CD4-positive, alpha-beta T cell treated with Interleukin-6 at 100 ng/mL for 8 hours (primary cell): ENCODE measurements around the gene C12orf50.
"Not testable (repeated sequence)": the region's sequence is repeated elsewhere in the genome, so short reads cannot be mapped to it uniquely, and the experiment has no call there.

ENCODE experiments used
- DNase-seq: peaks from one replicate; pipeline ENCODE4 v3.0.0-alpha.2; 2020; ENCODE audit warnings: mixed read lengths, low spot score

Gene C12orf50

DNA sequence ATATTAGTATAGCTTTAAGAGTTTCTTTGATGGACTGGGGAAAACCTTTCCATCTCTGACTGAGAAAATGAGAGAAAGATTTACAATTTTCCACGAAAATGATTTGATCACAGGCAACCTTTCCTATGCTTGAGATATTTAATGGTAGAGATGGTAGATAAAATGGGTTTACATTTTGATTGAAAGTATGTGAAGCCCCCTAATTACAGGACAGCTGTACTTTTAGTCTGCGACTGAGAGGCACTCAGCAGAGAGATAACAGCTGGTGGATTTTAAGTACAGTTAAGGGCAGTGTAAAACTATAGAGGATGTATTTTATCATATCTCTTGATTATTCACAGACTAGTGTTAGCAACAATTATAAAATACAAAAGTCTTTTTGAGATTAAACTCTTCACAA is 40.7 kb downstream of the C12orf50 start:
- DNase-seq = no peak

DNA sequence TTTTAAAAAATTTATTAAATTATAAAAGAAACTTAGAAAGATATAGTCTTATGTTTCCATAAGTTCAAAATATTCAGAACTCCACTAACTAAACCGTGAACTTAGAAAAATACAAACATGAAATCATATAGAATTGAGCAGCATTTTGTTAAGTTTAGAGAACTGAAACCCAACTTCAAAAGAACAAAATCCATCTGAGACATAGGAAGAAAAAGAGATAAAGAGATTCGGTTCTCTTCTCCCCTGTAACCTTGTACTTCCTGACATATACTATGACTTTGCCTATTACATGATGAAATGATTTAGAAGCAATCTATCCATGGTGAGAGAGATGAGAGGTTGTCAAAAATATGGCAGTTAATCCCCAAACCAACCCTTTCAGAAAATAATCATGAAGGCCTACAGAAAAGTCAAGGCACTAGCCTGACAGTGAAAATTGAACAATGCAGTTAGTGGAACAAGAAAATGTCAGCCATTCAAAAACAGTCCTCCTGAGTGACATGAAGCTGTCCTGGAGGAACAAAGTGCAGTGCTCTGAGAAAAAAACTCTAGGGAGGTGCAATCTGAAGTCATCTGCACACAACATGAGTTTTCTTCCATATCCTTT is 44.0 kb downstream of the C12orf50 start:
- DNase-seq = no peak

DNA sequence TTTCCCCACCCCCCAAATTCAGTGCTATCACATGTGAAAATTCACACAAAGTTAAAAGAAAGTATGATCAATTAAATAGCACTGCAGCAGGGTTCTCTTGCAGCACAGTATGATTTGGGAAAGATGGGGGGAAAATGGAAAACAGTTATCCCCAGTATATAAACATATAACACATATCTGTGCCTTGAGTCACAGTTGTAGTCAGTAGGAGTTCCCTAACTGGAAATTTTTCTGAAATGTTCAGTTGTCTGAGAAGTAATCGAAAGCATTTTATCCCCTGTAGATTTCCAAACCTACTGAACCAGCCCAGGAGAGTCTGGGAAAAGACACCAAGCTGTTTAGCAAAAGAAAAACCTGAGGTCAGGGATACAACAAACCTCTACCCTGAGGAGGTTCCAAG is 47.0 kb downstream of the C12orf50 start:
- no peak for DNase-seq

DNA sequence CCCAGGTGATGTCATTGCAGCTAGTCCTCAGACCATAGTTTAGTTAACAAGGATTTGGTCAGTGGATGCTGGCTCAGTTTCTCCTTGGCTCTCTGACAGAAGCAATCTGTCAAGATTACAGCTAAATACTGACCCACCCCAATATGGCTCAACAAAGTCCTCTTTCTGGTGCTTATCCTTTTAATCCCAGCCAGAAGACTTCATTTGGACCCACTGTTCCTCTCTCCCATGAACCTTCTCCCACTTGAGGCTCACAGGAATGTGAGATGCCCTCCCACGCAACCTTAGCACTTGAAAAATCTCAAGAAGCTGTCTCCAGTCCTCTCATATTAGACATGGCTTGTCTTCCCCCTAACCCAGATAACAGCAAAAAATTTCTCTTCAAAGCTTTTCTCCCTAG is 47.7 kb downstream of the C12orf50 start:
- no peak for DNase-seq

DNA sequence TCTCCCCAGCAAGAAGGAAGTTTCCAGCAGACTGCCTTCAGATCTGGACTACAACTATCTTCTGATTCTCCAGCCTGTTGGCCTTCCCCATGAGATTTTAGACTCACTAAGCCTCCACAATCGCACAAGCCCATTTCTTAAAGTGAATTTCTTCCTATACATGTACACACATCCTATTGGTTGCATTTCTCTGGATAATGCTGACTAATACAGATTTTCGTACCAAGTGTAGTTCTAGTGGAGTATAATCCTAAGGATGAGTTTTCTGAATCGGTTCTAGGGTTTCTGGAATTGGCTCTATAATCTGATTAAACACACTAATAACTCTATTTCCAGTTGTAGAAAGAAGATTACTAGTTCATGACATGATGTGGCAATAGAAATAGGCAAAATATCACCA is 53.3 kb downstream of the C12orf50 start:
- no peak for DNase-seq

DNA sequence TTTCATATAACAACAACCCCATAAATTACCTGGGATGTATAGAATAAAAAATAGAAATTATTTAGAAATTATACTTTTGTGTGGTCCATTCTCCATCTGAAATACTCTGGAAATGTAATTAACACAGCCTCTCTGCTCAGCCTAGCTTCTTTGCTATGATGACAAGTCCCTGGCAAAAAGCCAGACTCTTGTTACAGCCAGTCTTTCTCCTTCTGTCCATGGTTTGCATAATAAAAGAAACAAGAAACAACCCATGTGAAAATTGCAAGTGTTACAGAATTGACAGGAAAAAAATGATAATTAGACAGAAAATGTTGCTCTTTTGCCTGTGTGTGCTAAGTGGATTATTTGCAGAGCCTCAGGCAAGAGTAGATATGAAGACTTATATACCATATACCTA is 61.3 kb downstream of the C12orf50 start:
- no peak for DNase-seq

DNA sequence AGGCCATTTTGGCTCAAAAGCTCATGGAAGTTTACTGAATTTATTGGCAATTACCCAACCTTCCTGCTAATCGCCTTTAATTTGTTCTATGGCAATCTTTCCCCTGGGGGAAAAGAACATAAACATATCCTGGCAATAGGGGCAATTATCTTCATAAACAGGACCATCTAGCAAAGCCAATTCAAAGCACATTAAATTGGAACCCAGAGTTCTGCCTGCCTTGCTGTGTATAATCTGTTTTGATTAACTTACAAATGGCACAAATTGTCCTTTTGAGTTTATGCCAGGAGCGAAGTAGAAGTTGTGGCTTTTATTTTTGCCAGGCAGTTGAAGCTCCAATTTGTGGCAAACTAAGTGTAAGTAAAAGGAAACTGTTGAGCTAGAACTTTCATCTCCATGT is 68.6 kb downstream of the C12orf50 start:
- no peak for DNase-seq

DNA sequence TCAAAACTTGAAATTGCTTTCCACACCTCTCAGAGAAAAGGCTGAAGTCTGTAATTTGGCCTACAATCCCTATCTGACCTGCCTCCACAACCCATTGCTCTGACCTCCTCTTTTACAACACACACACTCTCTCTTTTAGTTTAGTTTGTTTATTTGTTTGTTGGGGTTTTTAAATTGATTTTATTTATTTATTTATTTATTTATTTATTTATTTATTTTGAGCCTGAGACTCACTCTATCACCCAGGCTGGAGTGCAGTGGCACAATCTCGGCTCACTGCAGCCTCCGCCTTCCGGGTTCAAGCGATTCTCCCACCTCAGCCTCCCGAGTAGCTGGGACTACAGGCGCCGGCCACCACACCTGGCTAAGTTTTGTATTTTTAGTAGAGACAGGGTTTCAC is 75.2 kb downstream of the C12orf50 start:
- DNase-seq = not testable (repeated sequence)

DNA sequence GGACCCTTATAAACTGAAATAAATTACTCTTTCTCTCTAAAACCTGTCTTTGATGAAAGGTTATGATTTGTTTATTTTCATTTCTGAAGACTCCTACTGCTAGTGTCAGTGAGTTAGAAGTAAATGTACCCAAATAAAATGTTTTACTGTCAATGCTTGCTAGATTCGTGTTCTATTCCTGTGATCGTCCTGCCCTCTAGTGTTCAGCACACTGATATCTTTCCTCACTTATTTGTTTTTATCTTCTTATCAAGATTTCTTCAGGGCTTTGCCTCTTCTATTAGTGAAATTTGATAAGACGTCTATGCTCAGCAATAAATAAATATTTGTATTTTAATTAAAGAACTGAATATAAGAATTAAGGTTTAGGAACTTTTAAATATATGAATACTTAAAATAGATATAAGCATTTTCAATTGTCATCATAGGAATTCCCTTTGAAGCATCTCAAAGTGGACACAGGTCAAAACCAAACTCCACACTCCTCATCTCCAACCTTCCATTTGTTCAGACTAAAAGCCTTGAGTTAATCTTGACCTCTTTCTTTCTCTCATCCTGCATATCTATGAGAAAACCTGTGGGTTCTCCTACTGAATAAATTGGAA is 75.8 kb downstream of the C12orf50 start:
- no peak for DNase-seq

DNA sequence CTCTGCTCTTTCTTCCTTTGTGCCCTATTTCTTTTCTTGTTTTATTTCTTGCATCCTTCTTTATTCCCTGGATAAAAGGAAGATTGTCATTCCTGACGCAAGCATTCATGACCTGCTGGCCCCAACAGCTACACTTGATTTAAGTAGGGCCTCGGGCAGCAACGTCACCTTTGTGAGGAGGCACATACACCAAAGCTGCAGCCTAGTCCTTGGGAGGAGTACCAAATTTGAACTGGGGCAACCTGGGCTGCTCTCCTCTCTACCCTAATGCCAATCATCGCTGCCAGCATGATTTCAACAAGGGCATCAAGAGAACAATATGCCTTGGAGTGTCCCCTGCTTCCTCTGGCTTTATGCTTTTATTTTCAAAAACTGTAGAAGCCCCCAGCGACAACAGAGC is 76.4 kb downstream of the C12orf50 start:
- DNase-seq = no peak

DNA sequence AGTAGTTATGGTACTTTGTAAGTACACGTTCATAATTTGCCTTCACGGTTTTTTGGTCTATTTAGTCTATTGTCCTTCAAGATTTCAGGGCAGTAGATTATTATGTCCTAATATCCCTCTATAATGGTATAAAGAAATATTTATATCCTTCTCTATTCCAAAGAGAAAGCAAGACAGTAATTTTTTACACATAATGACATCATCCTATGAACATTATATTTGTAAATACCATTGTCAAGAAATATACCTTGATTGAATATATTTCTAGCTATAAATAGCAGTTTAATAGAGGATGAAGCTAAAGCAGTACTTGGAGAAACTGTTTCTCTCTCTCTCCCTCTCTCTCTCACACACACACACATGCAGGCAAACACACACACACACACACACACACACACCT is 77.0 kb downstream of the C12orf50 start:
- no peak for DNase-seq

DNA sequence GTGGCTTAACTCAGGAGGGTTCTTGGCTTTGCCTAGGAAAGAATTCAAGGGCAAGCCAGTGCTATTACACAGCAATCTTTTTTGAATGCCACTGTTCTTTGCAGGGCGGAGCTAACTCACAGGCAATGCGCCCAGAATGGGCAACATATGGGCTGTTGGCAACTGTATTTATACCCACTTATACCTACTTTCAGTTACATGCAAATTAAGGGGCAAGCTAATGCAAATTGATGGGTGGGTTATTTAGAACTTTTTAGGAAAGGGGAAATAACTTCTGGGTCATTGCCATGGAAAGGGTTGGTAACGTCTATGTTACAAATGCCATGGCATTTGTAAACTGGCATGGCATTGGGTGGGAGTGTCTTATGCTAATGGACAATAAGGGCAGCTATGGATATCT is 85.4 kb downstream of the C12orf50 start:
- DNase-seq = no peak

DNA sequence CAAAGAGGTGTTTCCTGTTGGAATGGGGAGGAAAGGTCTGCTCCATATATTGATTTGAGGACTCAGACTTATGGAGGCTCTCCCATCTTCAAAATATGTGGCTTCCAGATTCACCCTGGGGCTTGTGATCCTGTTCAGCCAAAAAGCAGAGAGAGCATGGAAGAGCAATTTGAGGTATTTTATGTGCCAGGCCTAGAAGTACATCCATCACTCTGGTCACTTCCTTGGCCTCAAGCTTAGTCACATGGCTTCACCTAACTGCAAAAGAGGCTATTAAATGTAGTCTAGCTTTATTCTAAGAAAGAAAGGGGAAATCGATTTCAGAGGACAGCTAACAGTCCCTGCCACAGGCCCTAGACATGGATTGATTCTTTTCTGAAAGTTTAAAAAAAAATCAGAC is 86.2 kb downstream of the C12orf50 start:
- DNase-seq = no peak

DNA sequence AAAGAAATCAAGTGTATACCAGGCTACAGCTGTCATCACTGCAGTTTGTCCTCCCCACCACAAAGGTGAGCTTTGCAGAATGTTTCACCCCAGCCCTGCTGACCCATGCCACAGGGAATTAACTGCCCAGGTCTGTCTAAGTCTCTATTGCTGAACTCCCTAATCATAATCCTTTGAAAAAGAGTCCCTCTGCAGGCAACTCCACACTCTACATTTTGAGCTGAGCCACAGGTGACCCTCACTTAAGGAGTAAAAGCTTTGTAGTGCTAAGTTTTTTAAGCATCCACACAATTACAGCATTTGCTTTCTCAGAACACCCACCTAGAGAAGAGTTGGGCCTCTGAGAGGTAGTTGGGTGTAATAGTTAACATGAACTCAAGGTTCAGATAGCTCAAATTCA is 90.0 kb downstream of the C12orf50 start:
- DNase-seq = no peak

DNA sequence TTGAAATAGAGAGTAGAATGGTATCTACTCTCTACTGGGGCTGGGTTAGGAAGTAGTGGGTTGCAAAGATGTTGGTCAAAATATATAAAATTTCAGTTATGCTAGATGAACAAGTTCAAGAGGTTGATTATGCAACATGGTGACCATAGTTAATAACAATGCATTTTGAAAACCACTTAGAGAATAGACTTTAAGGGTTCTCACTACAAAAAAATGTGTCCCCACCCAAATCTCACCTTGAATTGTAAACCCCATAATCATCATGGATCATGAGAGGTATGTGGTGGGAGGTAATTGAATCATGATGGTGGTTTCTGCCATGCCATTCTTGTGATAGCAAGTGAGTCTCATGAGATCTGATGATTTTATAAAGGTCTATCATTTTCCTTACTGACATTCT is 94.0 kb downstream of the C12orf50 start:
- no peak for DNase-seq

DNA sequence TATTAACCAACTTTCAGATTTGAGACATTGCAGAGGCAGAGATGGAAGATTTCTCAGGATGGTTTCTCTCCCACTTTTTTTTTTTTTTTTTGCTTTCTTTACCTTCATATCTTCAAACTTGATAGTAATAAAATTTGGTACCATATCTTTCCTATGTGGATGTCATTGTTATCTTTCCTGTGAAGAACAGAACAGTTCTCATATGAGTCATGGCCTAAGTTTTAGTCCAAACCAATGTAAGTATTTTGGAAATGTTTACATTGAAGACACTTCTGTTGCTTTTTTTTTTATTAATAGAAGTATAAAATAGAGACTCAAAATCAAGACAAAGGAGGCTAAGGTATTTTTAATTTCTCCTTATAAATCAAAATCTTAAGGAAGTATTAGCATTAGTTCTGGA is 95.2 kb downstream of the C12orf50 start:
- DNase-seq = no peak

DNA sequence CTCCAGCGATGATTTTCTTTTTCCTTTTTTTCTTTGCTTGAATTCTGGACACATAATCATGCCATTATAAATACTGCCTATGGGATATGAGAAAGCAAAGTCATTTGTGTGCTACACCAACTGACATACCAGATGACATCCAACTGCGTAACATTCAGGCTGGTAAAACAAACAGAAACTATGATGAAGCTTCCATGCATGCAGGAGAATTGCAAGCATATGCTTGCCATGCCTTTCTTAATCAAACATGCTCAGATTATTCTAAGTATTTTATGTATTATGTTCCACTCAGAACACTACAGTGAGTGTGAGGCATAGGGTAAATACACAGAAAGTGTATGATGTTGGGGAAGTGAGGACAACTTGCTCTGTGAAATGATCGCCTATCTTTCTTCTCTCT is 97.4 kb downstream of the C12orf50 start:
- DNase-seq = no peak

DNA sequence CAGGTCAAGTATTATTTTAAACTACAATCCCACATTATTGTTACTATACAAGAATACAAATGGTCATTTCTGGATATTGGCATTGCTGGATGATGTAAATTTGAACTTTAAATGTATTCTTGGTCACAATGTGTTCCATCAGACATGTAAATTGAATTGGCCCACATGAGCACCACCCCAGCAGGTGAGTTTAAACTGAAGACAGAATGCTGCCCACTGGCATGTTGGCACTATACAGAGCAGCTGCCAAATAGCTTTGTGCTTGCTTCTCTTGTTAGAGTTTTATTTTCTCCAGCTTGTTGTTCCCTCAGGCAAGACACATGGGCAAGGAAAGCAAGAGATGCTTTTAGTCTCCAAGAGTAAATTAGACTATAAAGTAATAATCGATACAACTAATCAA is 98.6 kb downstream of the C12orf50 start:
- no peak for DNase-seq
